Pancreas (tissue), 10 donors: ENCODE measurements around the gene BCAS1. TPM values are rescaled to one million over a fixed set of nuclear protein-coding genes. Genes with fewer than 3 reads are reported as not detected.

Experiments used
- ATAC-seq, 4 donors: fragments of 200-7000 bp; cut with Tn5 transposase; one replicate each; pipeline versions ENCODE4 v1.8.0 to v1.9.1; 2020; ENCODE audit warnings: mild to moderate bottlenecking in 4 of 4, moderate library complexity in 4 of 4
- DNase-seq, 6 donors: peaks; one replicate each; pipeline ENCODE4 v3.0.0-alpha.2; 2020
- FAIRE-seq: peaks from 2 replicates; lab custom pipeline; 2012; peaks lifted over from hg19 to GRCh38; lab: Jason Lieb, UNC
- H3K27ac ChIP-seq, 4 donors: fragments of 200-600 bp; sonication (generic); 1 replicate in 3 of 4; 2 replicates in 1 of 4; pipeline versions ENCODE4 v1.5.0 to v1.8.0; 2020
- H3K27me3 ChIP-seq, 4 donors: fragments of 200-600 bp; one replicate each; pipeline ENCODE4 v1.8.0; 2021
- H3K36me3 ChIP-seq, 3 donors: fragments of 200-600 bp; sonication (generic) in 1 of 3; one replicate each; pipeline versions ENCODE4 v1.5.0 to v1.8.0; 2020 to 2021
- H3K4me1 ChIP-seq, 3 donors: fragments of 200-600 bp; one replicate each; pipeline ENCODE4 v1.8.0; 2021
- H3K4me3 ChIP-seq, 4 donors: fragments of 200-600 bp; sonication (generic) in 2 of 4; one replicate each; pipeline versions ENCODE4 v1.5.0 to v1.8.0; 2020 to 2021
- H3K9me3 ChIP-seq, 4 donors: fragments of 200-600 bp; one replicate each; pipeline ENCODE4 v1.8.0; 2021
- CTCF ChIP-seq, 4 donors: fragments of 200-600 bp; sonication (generic) in 3 of 4; IDR thresholded peaks; one replicate each; pipeline versions ENCODE4 v1.5.0 to v1.8.0; 2021; ENCODE audit warnings: antibody characterized with exemption in 4 of 4
- WGBS, 2 donors: extraction: QIAGEN DNeasy Blood & Tissue Kit; methylation state at CpG; one replicate each; pipeline ENCODE4 v1.1.7; 2013; 5-methylcytosine and 5-hydroxymethylcytosine counted together
- intact Hi-C, 3 donors: fragments of 100-400 bp; cut with DNase I; formaldehyde crosslinking; loops; one replicate each; pipeline versions ENCODE4 v1.11.1 to v1.14.2; 2022
- polyA plus RNA-seq, 2 donors: library from polyadenylated mRNA; stranded (reverse); fragments of 200-250 nt; gene quantifications; one replicate each; pipeline ENCODE4 v1.2.3, GENCODE V29; 2013
- total RNA-seq, 6 donors: library from RNA; stranded (reverse); fragmentation: NEBNext Ultra II Directional in 4 of 6; extraction: Animal tissue kit (Norgen Biotek cat#: 25700) in 4 of 6; gene quantifications; one replicate each; pipeline versions ENCODE4 v1.2.1 to v1.2.4, GENCODE V29; 2021 to 2023
- donor health status: healthy with polysubstance abuse.
- donor health status: DM: no; HTN: no; CAD: no; lungs with moderate emphysema.
- donor health status: DM: no; HTN: no; CAD: no.
- donor health status: control.
- donor health status: control.
- donor health status: Bipolar disorder and iron deficiency.
- donor health status: DM: yes; HTN: yes; CAD: no.
- donor health status: DM: no; HTN: no; CAD: no.
- donor health status: DM: no; HTN: no; CAD: no.
- donor health status: DM: yes; HTN: yes; CAD: no.

BCAS1 gene
- total and polyA plus RNA-seq, 8 donors, result 0.20 to 0.85 (median 0.61) TPM

DNA sequence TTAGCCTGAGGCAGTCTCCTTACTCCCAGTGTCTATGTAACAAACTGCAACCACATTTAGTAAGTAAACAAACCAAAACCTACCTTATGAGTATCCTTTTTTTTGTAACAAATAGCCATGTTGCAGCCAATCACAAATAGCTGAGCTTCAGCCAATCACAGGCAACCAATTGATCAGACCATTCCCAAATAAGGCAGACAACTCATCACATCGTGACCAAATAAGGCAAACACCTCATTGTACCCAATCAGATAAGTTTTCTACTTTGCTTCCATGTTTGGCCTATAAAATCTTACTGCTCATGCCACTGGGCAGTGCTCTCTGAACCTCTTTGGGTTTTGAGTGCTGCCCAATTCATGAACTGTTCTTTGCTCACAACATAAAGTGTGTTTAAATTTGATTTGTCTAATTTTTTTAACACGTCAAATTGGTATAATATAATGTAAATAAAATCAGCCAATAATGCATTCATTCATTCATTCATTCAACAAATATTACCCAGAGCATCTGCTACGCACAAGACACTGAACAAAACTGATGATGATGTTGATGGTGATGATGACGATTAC lies 117.8 kb downstream of the BCAS1 start:
- Histone ChIP-seq H3K9me3 (no peaks in the 10 kb centered on the region), H3K27me3 (no peaks in the 10 kb centered on the region), H3K4me1 (no peaks in the 10 kb centered on the region), H3K36me3 (no peaks in the 10 kb centered on the region), H3K27ac (no peak overlapping the region), H3K4me3 (no peak overlapping the region)
- WGBS, 2 donors, result 83 to 92% methylated on average over 4 of the region's 4 CpGs
- intact Hi-C loops, result no loop called here
- TF ChIP-seq CTCF (IDR thresholded peaks at IDR 0.05), result no peak
- FAIRE-seq, result no peak
- DNase-seq, result no peak
- ATAC-seq, result no peak

DNA sequence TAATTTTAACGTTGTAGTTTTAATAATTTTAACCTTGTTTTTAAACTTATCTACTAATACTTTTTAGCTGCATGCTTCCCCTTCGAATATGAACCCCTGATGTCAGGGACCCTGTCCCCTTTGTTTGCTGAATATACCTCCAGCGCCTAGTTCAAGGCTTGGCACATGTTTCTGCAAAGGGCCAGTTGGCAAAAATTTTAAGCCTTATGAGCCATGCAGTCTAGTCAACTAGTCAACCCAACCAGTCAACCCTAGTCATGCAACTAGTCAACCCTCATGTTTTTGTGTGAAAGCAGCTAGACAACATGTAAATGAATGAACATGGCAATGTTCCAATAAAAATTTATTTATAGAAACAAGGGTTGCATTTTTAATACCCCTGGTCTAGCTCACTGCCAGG lies 119.8 kb downstream of the BCAS1 start:
- no peak for FAIRE-seq
- no peak overlapping the region for H3K27ac ChIP-seq
- no peak for DNase-seq
- no peaks in the 10 kb centered on the region for H3K4me1 ChIP-seq
- no peak for ATAC-seq
- no peaks in the 10 kb centered on the region for H3K36me3 ChIP-seq
- intact Hi-C loops, result no loop called here
- no peak for TF ChIP-seq CTCF (IDR thresholded peaks at IDR 0.05)
- 66 to 68% methylated on average over 3 of the region's 3 CpGs for WGBS, 2 donors
- no peaks in the 10 kb centered on the region for H3K9me3 ChIP-seq
- H3K27me3 ChIP-seq, result no peaks in the 10 kb centered on the region
- no peak overlapping the region for H3K4me3 ChIP-seq

DNA sequence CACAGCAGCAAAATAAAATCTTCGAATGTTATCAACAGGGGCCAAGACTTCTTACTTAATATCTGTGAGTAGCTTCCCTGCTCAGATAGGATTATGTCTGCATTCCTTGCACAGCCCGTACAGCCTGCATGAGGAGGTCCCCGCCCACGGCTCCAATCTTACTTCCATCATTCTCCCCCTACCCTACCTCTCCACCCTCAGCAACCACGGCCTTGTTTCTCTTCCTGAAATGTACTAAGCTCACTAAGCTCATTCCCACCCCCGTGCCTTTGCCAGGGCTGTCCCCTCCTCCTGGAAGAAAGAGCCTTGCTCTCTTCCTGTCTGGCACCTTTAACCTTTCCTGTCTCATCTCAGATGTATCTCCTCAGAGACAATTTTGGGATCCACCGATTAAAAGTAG lies 120.4 kb downstream of the BCAS1 start:
- ATAC-seq (no peak), DNase-seq (no peak), FAIRE-seq (no peak)
- Histone ChIP-seq H3K9me3 (no peaks in the 10 kb centered on the region), H3K4me3 (no peak overlapping the region), H3K4me1 (no peaks in the 10 kb centered on the region), H3K27ac (no peak overlapping the region), H3K36me3 (no peaks in the 10 kb centered on the region), H3K27me3 (no peaks in the 10 kb centered on the region)
- WGBS, 2 donors, result 62 to 67% methylated on average over 7 of the region's 7 CpGs
- intact Hi-C loops, result no loop called here
- TF ChIP-seq CTCF (IDR thresholded peaks at IDR 0.05), result no peak

DNA sequence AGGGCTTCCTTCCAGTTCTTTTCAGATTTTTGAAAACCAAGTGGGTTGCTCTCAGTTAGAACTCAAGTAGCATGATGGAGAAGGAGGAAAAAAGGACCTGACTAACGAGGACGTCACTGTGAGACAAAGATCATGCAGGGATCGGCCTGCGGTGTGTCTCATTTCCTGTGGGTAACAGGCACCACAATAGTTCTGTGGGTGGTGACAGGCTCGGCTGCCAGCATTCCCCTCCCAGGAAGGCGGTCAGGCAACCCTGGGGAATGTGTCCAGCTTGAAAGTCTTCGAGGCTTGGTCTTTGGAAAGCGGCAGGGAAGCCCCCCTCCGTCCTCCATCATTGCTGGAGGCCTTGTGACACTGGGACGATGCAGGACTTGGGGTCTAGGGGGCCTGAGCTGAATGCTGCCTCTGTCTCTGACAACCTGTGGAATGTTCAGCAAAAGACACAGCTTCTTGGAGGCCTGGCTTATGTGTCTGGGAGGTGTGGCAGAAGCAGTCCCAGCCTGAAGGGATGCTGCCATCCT lies 121.0 kb downstream of the BCAS1 start:
- no peak overlapping the region for H3K4me3 ChIP-seq
- 52 to 60% methylated on average over 10 of the region's 10 CpGs for WGBS, 2 donors
- H3K27me3 ChIP-seq, result no peaks in the 10 kb centered on the region
- no peak for FAIRE-seq
- TF ChIP-seq CTCF (IDR thresholded peaks at IDR 0.05), result no peak
- H3K36me3 ChIP-seq, result no peaks in the 10 kb centered on the region
- H3K9me3 ChIP-seq, result no peaks in the 10 kb centered on the region
- ATAC-seq, result peak in 3 of 4 donors; percentile 26 to 67 (median 62)
- DNase-seq, result no peak
- no peak overlapping the region for H3K27ac ChIP-seq
- H3K4me1 ChIP-seq, result no peaks in the 10 kb centered on the region
- intact Hi-C loops, result no loop called here
